Lung (tissue), 12 donors: Measurements from ENCODE around the gene KANK3. TPM values are rescaled to one million over a fixed set of nuclear protein-coding genes. Genes with fewer than 3 reads are reported as not detected.

Source experiments
- ATAC-seq: fragments of 200-7000 bp; cut with Tn5 transposase; one replicate; pipeline ENCODE4 v1.9.1; 2020; ENCODE audit warnings: moderate number of reproducible peaks; ENCODE audit not compliant: insufficient read depth, low FRiP score
- DNase-seq, 3 donors: peaks; one replicate each; pipeline ENCODE4 v3.0.0-alpha.2; 2013 to 2017
- H3K27ac ChIP-seq, 2 donors: one replicate each; pipeline ENCODE4 v1.5.1; 2013; ENCODE audit warnings: mild to moderate bottlenecking in 2 of 2, moderate library complexity in 2 of 2, control low read depth in 1 of 2, inconsistent platforms in 1 of 2, low read depth in 1 of 2, low read length in 1 of 2
- H3K27me3 ChIP-seq, 3 donors: one replicate each; pipeline ENCODE4 v1.5.1; 2013; ENCODE audit warnings: low read length in 2 of 3; ENCODE audit not compliant: control insufficient read depth in 3 of 3, insufficient read depth in 3 of 3
- H3K36me3 ChIP-seq, 4 donors: one replicate each; pipeline ENCODE4 v1.5.1; 2013; ENCODE audit warnings: low read length in 4 of 4, mild to moderate bottlenecking in 1 of 4, moderate library complexity in 1 of 4; ENCODE audit not compliant: control insufficient read depth in 4 of 4, insufficient read depth in 4 of 4
- H3K4me1 ChIP-seq, 5 donors: one replicate each; pipeline ENCODE4 v1.5.1; 2013; ENCODE audit warnings: low read length in 5 of 5, mild to moderate bottlenecking in 2 of 5, moderate library complexity in 1 of 5; ENCODE audit not compliant: control insufficient read depth in 5 of 5, insufficient read depth in 5 of 5
- H3K4me3 ChIP-seq: one replicate; pipeline ENCODE4 v1.5.1; 2013; ENCODE audit warnings: mild to moderate bottlenecking, control low read depth, moderate library complexity
- H3K9ac ChIP-seq, 2 donors: one replicate each; pipeline ENCODE4 v1.5.1; 2013; ENCODE audit warnings: low read length in 2 of 2, control low read depth in 1 of 2; ENCODE audit not compliant: insufficient read depth in 1 of 2
- H3K9me3 ChIP-seq, 4 donors: one replicate each; pipeline ENCODE4 v1.5.1; 2013; ENCODE audit warnings: low read length in 3 of 4, mild to moderate bottlenecking in 1 of 4, moderate library complexity in 1 of 4; ENCODE audit not compliant: control insufficient read depth in 4 of 4, insufficient read depth in 3 of 4
- WGBS, 2 donors: extraction: QIAGEN DNeasy Blood & Tissue Kit; methylation state at CpG; one replicate each; pipeline ENCODE4 v1.1.7; 2013; 5-methylcytosine and 5-hydroxymethylcytosine counted together
- polyA plus RNA-seq, 2 donors: library from polyadenylated mRNA; stranded (reverse); fragments of 200-250 nt; gene quantifications; one replicate each; pipeline ENCODE4 v1.2.1, GENCODE V29; 2013
- total RNA-seq, 2 donors: library from RNA; depleted of rRNA in 1 of 2; stranded (reverse); fragments of >200 nt in 1 of 2; gene quantifications; one replicate each; pipeline ENCODE4 v1.2.1, GENCODE V29; 2014 to 2021
- TF ChIP-seq, protein P1 (sequence below): IDR thresholded peaks from 2 replicates; pipeline ENCODE4 v1.5.1; 2012; ENCODE audit warnings: mild to moderate bottlenecking; ENCODE audit errors: control extremely low read depth, extremely low read depth
- donor health status: control.
- donor health status: control.
- donor health status: Bipolar disorder and iron deficiency.
- donor health status: healthy.
- donor health status: DM: yes; HTN: yes; CAD: no.

KANK3 gene
- total and polyA plus RNA-seq, 4 donors, result 24.0 to 42.3 (median 26.7) TPM

DNA sequence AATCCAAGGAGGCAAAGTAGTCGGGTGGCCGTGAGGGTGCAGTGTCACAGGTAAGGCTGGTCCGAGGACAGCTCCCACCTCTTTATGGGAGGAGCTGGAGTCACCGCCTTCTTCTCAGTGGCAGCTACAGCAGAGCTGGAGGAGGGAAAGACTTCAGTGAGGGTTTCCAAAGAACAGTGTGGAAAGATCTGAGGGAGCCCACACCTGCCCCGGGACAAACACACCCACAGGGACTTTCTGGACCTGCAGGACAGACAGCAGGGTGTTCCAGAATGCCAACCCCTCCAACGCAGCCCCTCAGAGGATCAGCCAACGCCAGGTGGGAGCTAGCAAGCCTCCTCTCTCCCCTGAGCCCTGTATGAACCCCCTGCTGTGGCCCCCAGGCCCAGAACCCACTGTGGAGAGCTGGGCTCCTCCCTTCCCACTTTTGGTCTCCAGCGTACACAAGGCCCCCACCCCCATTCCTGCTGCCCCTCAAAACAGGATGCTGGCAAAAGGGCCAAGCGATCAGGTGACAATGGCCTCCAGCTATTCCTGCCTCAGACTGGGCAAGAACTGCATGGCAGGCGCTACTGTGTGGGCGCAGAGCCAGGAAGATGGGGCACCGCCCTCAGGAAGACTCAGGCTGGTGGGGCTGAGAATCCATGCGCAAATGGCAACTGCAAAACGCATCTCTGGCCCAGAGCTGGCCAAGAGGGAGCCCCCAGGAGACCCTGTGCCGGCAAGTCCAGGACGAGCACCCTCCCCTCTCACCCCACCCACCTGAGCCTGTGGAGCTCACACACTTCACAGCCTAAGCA lies 31.4 kb downstream of the KANK3 start:
- H3K4me3 ChIP-seq, result no peak overlapping the region
- peaks cover 0 to 19% (median 5%) of the 10 kb centered on the region in 5 donors for H3K4me1 ChIP-seq
- H3K27me3 ChIP-seq, result no peaks in the 10 kb centered on the region
- peaks cover 7 to 38% (median 24%) of the 10 kb centered on the region in 4 donors for H3K36me3 ChIP-seq
- H3K9ac ChIP-seq, result no peak overlapping the region
- no peaks in the 10 kb centered on the region for H3K9me3 ChIP-seq
- TF ChIP-seq, protein P1, sequence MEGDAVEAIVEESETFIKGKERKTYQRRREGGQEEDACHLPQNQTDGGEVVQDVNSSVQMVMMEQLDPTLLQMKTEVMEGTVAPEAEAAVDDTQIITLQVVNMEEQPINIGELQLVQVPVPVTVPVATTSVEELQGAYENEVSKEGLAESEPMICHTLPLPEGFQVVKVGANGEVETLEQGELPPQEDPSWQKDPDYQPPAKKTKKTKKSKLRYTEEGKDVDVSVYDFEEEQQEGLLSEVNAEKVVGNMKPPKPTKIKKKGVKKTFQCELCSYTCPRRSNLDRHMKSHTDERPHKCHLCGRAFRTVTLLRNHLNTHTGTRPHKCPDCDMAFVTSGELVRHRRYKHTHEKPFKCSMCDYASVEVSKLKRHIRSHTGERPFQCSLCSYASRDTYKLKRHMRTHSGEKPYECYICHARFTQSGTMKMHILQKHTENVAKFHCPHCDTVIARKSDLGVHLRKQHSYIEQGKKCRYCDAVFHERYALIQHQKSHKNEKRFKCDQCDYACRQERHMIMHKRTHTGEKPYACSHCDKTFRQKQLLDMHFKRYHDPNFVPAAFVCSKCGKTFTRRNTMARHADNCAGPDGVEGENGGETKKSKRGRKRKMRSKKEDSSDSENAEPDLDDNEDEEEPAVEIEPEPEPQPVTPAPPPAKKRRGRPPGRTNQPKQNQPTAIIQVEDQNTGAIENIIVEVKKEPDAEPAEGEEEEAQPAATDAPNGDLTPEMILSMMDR, result no peak
- ATAC-seq (no peak), DNase-seq (peak in 1 of 3 donors; percentile 37)
- WGBS, 2 donors, result 65 to 77% methylated on average over 16 of the region's 16 CpGs
- H3K27ac ChIP-seq, result peak overlapping the region in 1 of 2 donors; percentile 64

DNA sequence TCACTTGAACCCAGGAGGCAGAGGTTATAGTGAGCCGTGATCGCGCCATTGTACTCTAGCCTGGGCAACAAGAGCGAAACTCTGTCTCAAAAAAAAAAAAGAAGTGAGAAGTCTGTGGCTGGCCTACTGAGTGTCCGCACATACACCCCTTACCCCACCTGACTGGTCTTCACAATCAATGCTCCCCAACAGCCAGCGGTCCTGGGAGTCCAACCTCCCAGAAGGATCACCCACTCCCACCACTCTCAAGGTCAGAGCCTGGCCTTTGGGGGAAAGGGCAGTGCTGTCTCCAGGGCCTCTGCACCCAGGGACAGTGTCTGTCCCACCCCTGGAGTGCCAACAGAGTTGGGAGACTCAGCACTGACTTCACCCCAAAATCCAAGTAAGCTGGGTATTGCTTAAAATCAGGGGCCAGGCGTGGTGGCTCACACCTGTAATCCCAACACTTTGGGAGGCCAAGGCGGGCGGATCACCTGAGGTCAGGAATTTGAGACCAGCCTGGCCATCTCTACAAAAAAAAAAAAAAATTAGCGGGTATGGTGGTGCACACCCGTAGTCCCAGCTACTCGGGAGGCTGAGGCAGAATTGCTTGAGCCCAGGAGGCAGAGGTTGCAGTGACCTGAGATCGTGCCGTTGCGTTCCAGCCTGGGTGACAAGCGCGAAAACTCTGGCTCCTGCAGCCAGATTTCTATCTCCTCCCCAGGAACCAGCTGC lies 32.6 kb downstream of the KANK3 start:
- Histone ChIP-seq H3K27ac (peak overlapping the region in 1 of 2 donors; percentile 34), H3K9me3 (no peaks in the 10 kb centered on the region), H3K4me3 (no peak overlapping the region), H3K9ac (no peak overlapping the region), H3K4me1 (peaks cover 0 to 21% (median 5%) of the 10 kb centered on the region in 5 donors), H3K36me3 (peaks cover 5 to 33% (median 20%) of the 10 kb centered on the region in 4 donors), H3K27me3 (no peaks in the 10 kb centered on the region)
- DNase-seq (no peak), ATAC-seq (no peak)
- 93 to 97% methylated on average over 17 of the region's 17 CpGs for WGBS, 2 donors
- TF ChIP-seq, protein P1, result no peak

DNA sequence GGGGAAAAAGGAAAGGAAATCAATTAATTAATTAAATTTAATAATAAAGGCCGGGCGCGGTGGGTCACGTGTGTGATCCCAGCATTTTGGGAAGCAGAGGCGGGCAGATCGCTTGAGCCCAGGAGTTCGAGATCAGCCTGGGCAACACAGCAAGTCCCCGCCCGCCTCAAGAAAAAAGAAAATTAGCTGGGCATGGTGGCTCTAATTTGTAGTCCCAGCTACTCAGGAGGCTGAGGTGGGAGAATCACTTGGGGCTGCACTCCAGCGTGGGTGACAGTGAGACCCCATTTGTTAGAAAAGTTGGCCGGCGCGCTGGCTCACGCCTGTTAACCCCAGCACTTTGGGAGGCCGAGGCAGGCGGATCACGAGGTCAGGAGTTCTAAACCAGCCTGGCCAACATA lies 34.2 kb downstream of the KANK3 start:
- WGBS, 2 donors, result 68 to 84% methylated on average over 17 of the region's 17 CpGs
- TF ChIP-seq, protein P1, result no peak
- Histone ChIP-seq H3K36me3 (peaks cover 0 to 19% (median 15%) of the 10 kb centered on the region in 4 donors), H3K4me1 (peaks cover 0 to 19% (median 5%) of the 10 kb centered on the region in 5 donors), H3K9ac (peak overlapping the region in 1 of 2 donors; percentile 32), H3K27ac (no peak overlapping the region), H3K27me3 (no peaks in the 10 kb centered on the region), H3K9me3 (no peaks in the 10 kb centered on the region), H3K4me3 (no peak overlapping the region)
- DNase-seq (no peak), ATAC-seq (no peak)
